DMS153 (cell line): ENCODE measurements around the gene WSB1.
"Not testable (repeated sequence)": the region's sequence is repeated elsewhere in the genome, so short reads cannot be mapped to it uniquely, and the experiment has no call there.

Experiments
- DNase-seq: peaks from one replicate; lab custom pipeline; 2025; lab: John Stamatoyannopoulos, UW

The WSB1 gene

DNA sequence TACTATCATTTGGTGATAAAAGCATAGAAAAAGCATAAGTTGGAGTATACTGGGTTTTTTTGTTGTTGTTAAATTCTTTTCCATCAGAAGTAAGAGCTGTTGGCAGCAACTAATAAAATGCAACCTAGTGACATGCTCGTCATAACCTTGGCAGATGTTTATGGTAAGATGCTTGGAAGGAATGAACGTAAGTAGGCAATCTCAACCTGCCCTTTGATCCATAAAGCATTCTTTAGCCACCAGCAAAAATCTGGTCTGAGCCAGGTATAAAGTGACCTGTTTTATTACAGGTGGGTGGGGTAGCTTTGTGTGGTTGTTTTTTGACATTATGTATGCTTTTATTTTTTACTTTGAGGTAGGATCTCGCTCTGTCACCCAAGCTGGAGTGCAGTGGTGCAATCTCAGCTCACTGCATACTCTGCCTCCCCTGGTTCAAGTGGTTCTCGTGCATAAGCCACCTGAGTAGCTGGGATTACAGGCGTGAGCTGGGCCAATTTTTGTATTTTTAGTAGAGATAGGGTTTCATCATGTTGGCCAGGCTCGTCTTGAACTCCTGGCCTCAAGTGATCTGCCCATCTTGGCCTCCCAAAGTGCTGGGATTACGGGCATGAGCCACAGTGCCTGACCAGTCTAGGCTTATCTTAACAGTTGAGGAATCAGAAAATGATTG lies 22.0 kb downstream of the WSB1 start:
- DNase-seq = no peak

DNA sequence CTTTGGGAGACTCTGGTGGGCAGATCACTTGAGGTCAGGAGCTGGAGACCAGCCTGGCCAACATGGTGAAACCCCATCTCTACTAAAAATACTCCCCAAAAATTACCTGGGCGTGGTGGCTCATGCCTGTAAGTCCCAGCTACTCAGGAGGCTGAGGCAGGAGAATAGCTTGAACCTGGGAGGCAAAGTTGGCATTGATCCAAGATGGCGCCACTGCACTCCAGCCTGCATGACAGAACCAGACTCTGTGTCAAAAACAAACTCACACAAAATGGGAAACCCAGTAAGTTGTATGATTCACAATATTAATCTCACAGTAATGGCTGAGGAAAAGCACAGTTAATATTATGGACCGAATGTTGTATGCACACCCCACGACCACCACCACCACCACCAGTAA lies 24.3 kb downstream of the WSB1 start:
- DNase-seq = peak; percentile 30

DNA sequence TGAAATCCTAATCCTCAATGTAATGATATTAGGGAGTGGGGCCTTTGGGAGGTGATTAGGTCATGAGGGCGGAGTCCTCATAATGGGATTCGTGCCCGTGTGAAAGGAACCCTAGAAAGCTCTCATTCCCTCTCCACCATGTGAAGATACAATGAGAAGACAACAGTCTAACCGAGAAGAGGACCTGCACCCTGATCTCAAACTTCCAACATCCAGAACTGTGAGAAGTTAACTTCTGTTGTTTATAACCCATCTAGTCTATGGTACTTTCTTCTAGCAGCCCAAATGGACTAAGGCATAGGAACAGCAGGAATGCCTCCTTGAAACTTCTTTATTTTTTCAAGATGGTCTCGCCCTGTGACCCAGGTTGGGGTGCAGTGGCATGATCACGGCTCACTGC lies 24.7 kb downstream of the WSB1 start:
- no peak for DNase-seq

DNA sequence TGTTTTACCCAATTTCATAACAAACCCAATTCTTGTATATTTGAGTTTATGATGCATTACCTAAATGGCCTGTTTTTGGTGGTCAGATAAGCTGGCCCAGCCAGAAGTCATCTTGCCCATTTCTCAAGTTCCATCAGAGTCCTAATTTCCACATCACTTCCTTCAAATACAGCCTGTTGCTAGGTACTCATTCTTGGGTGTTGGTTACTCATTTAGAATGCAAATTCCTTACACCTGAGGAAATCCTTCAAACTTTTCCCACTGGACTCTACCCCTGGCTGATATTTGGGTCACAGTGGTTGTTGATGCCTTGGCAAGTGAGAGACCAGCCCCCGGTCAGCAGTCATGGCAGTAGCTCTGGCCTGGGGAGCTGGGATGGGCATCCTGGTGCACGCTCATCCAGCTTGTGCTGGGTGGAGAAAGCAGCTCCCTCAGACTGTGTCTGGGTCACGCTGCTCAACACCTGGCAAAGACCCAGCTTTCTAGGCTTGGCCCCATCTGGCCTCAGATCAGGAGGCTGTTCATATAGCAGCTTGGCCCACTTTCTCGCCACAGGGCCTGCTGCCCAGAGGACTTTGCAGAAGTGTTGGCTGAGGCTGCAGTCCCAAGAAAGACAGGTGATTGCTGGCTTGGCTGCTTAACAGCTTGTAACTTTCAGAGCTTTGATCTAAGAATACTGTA lies 25.8 kb downstream of the WSB1 start:
- peak; percentile 56 for DNase-seq

DNA sequence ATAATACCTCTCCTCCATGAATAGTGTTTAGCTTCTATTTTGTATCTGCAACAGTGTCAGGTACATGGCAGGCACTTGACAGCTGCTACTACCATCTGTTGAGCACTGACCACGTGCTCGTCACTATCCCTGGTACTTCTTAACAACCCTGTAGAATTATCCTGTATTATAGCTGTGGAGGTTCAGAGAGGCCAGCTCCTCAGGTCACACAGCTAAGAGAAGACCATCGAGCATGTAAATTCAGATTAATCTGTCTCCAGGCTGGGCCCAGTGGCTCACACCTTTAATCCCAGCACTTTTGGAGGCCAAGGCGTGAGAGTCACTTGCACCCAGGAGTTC lies 26.3 kb downstream of the WSB1 start:
- peak; percentile 56 for DNase-seq

DNA sequence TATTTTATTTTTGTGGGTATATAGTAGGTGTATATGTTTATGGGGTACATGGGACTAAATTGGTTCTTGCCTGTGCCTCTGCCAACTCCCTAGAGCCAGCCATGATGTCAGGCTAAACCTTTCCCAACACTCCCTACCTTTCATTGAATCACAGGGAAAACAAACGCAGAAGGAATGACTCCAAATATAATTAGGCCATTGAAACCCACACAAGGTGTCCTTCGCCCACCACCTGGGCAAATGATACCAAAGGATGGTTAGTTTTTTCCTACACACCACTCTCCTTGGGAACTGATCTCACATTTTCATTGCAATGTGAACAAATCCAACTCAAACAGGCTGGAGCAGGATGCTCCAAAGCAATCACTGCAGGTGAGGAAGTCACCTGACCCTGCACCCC lies 27.5 kb downstream of the WSB1 start:
- DNase-seq = no peak

DNA sequence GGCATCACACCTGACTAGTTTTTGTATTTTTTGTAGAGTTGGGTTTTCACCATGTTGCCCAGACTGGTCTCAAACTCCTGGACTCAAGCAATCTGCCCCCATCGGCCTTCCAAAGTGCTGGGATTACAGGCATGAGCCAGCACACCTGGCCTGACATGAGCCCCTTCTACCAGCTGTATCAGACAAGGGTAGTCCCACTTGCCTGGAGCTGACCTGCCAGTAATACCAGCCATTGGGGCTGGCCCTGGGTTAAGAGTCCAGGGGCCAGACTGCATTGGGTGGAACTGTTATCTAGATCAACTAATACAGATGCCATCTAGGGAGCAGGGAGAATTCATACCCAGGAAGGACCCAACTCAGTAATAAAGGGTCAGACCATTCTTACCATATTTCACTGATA lies 28.1 kb downstream of the WSB1 start:
- DNase-seq = no peak

DNA sequence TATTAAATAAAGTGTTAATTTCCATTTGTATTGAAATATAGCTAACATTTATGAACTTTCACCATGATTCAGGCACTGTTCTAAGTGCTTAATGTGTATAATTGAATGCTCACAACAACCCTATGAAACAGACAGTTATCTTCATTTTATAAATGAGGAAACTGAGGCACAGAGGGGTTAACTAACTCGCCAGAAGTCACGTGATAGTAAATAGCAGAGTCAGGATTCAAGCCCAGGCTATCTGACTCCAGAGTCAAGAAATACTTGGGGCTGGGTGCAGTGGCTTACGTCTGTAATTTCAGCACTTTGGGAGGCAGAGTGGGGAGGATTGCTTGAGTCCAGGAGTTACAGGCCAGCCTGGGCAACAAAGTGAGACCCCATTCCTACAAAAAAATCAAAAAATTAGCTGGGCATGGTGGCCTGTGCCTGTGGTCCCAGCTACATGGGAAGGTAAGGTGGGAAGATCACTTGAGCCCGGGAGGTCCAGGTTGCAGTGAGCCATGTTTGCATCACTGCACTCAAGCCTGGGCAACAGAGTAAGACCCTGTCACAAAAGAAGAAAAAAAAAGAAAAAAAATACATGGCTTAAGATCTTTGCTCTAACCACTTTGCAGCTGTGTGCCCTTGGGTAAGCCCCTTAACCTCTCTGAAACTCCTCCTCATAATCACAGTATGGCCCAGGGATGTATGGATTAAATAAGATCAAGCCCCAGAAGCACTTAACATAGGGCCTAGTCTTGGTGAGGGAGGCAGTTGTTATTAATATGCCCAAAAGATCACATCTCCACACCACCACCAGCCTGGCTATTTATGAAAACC lies 29.0 kb downstream of the WSB1 start:
- DNase-seq = no peak

DNA sequence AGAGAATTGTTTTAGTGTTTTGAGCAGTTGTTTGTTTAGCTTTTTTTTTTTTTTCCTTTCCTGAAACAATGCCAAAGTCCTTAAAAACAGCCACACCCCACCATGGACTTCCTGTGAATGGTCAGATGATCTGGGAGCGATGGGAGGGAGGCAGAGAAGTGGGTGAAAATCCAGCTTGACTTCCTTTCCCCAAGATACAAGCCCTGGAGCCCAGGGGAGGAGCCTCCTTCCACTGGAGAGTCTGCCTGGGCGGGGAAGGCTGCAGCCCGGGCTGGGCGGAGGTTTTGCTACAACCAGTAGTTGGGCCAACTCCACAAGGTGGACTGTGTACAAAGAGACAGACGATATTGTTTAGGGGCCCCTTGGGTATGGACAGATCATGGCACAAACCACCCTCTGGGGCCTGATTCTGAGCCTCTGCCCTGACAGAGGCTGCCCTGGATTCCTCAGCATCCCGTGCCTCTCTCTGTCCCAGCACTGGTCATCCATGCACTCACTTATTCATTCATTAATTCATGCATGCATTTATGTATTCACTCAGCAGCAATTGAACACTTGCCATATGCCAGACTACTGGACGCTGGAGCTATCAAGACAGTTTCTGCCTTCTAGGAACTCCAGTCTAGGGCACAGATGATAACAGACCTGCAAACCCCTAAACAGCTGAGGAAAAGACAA lies 29.8 kb downstream of the WSB1 start:
- peak; percentile 89 for DNase-seq

DNA sequence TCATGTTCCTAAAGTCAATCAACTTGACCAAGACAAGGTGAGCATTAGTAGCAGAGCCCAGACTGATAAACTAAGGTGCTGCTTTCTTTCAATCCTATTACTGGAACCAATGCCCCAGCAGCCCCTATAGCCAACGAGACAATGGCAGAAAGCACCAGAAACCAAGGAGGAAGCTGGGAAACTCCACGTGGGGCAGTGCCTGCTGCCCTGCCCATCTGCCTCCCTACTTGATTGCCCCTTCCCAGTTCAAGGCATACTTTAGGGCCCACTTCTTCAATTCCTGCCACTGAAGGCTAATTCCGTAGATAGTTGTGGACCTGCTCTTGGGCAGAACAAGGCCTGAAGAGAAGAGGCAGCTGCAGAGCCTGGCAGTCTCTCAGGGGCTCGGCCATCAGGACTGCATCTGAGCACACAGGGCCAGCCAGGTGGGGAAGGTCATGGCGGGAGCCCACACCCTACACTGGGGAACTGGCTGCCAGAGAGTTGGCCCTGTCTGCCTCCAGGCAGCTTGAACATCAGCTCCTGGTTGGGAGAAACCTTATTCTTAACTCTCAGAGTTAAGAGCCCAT lies 30.9 kb downstream of the WSB1 start:
- no peak for DNase-seq

DNA sequence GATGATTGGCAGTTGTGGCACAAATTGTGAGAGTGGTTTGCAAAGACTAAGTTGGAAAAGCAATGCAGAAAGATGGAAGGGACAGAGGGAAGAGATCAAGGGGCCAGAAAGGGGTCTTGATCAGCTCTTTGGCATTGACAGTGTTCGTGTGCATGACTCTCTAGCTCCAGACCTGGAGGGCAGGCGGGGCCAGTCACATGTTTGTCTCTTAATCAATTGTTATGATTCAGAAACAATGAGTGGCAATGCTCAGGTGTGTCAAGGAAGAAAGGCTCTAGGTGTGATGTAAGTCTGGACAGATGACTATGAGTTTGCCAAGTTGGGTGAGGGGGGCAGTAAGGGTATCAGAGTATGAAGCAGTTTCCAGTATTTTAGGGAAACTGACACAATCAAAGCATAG lies 32.1 kb downstream of the WSB1 start:
- DNase-seq = no peak

DNA sequence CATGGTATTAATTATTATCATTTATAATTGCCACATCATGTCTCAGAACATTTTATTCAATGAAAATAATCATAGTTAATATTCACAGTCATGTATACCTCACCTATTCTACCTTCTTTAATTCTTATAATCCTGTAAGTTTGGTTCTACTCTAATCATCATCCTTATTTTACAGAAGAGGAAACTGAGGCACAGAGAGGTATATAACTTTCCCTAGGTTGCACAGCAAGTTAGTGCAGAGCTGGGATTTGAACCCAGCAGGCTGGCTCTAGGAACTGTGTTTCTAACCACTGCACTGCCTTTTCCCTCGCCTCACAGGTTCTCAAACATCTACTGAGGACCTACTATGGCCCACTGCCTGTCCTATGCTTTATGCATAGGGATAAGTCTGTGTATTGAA lies 32.7 kb downstream of the WSB1 start:
- no peak for DNase-seq

DNA sequence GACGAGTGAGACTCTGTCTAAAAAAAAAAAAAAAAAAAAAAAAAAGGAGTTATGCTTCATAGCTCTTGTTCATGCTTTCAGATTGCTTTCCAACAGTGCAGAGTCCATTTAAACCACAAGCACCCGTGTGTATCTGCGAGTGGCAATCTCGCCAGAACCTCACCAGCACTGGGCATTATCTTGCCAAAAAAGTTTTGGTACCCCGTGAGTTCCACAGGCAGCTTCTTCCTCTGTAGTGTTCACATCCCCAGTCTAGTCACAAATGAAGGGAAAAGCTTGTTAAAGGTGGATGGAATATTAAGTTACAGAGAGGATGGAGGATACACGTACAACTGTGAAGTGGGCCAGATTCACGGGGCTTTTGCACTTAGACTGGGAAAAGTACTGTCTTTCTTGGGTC lies 33.5 kb downstream of the WSB1 start:
- DNase-seq = no peak

DNA sequence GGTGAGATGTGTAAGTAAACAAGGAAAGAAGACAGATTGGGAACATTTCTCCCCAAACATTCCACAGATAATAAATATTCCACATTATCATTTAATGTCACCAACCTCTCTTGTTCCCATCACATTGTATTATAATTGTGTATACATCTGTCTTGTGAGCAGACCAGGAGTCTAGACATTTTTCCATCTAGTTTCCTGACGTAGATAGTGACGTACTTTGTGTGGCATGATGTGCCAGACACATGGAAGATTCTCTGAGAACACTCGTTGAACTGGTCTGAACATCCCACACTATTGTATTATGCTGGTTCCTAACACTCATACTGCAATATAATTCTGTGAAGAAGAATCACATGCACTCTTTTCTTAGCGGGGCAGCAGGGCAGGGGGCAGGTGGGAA lies 34.0 kb downstream of the WSB1 start:
- no peak for DNase-seq

DNA sequence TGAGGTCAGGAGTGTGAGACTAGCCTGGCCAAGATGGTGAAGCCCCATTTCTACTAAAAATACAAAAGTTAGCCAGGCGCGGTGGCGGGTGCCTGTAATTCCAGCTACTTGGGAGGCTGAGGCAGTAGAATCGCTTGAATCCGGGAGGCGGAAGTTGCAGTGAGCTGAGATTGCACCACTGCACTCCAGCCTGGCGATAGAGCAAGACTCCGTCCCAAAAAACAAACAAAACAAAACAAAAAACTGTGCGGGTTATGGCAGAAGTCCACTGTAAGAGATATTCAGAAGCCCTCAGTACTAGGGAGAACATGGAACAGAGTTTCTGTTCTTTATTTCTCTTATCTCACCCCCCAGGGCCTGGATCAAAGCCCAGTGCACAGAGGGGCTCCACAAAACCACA lies 34.8 kb downstream of the WSB1 start:
- DNase-seq = not testable (repeated sequence)

DNA sequence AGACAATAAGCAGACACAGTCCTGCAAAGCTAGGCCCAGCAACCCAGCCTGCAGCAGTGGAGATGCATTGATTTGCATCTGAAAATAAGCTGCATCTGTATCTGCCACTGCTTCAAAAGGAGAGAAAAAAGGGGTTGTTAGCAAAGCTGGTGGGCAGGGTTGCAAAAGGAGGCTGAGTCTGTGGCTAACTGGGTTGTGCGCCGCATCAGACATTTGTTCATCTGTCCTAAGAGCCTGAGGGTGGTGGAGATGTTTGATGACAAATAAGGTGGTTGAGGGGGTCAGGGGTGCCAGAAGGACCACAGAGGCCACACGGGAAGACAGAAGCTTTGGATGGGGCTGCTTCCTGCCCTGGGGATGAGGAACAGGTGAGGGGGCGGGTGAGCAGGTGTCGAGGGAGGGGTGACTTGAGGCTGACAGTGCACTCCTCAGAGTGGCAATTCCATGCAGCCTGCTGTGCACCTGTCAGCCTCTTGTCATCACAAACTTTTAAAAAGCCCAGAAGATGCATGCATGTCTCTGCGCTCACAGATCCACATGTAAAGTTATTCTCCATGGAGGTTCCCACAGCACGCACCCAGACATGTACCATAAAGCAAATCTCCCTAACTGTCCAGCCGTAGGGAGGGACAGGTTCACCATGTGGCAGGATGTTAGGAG lies 35.4 kb downstream of the WSB1 start:
- no peak for DNase-seq

DNA sequence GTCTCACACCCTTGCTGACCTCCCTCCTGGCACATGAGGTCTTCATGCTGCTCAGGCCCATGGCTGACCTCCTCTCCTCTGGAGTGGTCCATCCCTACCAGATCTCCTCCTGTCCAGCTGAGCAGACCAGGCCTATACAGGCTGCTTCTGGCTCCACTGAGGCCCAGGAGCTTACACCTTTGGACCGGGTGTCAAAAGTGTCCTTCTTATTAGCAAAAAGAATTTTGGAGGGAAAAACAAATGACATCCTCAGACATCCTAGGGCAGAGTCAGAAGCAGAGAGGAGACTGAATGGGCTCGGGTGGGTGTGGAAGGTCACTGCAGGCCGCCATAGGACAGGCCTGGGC lies 38.1 kb downstream of the WSB1 start:
- no peak for DNase-seq

DNA sequence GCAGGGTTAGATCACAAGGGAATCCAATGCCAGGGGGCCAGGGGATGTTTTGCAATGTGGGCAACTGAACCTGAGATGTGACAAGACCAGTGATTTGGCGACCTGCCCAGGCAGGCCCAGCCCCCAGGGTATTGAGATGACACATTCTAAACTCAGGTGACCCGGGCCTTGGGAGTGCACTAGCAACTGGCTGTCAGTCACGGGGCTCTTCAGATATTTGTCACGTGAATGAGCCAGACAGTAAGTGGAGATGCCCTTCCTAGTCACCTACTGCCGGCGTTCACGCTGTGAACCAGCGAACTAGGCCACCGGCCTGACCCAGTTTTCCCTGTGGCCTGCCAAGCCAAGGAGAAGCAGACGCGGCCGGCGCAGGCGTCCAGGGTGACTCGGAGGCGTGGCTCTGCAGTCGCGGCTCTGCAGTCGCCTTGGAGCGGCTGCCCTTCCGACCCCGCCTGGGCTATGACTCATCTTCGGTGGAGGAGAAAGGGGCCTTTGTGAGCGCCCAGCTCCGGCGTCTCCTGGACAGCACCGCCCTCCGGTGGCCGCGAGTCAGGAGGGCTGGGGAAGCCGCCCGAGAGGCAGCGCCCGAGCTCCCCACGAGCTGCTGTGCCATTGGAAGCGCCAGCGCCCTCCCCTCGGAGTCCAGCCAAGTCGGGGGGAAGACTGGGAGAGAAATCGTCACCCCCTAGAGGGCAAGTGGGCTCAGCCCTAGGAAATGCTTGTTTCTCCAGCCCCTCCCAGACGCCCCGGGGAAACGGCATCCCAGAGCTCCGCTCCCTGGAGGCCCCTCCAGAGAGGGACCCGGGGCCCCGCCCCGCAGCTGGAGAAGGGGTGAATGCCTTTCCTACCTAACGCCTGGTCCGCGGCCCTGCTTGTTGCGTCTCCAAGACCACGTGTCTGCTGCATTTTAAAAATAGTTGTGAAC lies 38.8 kb downstream of the WSB1 start:
- DNase-seq = peak; percentile 98

DNA sequence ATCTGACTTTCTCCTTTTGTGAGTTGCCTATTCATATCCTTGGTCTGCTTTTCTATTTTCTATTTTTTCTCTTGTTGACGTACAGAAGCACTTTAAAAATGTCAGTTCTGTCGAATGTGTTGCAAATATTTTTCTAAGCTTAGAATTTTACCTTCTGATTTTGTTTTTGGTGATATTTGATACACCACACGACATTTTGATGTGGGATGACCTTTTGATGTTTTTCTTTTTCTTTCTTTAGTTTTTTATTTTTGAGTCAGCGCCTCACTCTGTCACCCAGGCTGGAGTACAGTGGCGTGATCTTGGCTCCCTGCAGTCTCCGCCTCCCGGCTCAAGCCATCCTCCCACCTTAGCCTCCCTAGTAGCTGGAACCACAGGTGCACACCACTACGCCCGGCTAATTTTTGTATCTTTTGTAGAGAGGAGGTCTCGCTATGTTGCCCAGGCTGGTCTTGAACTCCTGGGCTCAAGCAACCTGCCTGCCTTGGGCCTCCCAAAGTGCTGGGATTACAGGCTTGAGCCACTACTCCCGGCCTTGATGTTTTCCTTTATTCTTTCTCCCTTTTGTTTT lies 39.6 kb downstream of the WSB1 start:
- no peak for DNase-seq

DNA sequence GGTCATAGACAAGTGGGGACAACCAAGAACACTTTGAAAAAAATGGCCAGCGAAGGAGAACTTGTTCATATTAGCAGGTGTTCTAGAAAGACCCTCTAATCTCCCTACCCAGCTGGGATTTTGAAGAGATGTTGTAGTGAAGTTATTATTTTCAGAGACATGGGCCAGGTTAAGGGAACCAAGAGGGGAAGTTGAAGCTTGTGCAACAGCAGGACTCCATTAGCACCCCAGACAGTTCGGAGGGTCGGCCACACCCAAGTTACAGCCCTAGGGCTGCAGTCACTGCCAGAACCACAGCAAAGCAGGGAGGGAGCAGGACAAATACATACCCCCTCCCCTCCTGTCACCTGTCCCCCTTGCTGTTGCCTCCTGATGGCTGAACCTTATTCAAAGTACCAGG lies 42.3 kb downstream of the WSB1 start:
- no peak for DNase-seq
